Measurements from ENCODE around the gene UQCRH.

GRCh38 chr1:46277658-46278373 is 25.7 kb upstream of the UQCRH start:
- no peak for TF ChIP-seq CTCF (IDR thresholded peaks at IDR 0.05; ENCODE audit: insufficient read depth, low read length, poor library complexity, severe bottlenecking)
- no peak for TF ChIP-seq EZH2phosphoT487 (conservative IDR thresholded peaks at IDR 0.05; ENCODE audit: low read length)
